IPS-18a (cell line): Measurements from ENCODE around the gene KRTAP10-1.
"Not testable (repeated sequence)": the region's sequence is repeated elsewhere in the genome, so short reads cannot be mapped to it uniquely, and the experiment has no call there.

ENCODE experiments used
- H3K27ac ChIP-seq: one replicate; pipeline ENCODE4 v1.5.1; 2013; ENCODE audit warnings: low read length
- H3K27me3 ChIP-seq: one replicate; pipeline ENCODE4 v1.6.1; 2013; ENCODE audit warnings: mild to moderate bottlenecking, low read length; ENCODE audit not compliant: control insufficient read depth, insufficient read depth
- H3K36me3 ChIP-seq: one replicate; pipeline ENCODE4 v1.6.1; 2013; ENCODE audit warnings: low read depth, low read length; ENCODE audit not compliant: control insufficient read depth
- H3K4me1 ChIP-seq: one replicate; pipeline ENCODE4 v1.6.1; 2013; ENCODE audit warnings: low read depth, low read length; ENCODE audit not compliant: control insufficient read depth
- H3K4me3 ChIP-seq: one replicate; pipeline ENCODE4 v1.5.1; 2013; ENCODE audit warnings: low read length
- H3K9ac ChIP-seq: one replicate; pipeline ENCODE4 v1.6.1; 2013; ENCODE audit warnings: mild to moderate bottlenecking, low read length, moderate library complexity
- H3K9me3 ChIP-seq: one replicate; pipeline ENCODE4 v1.6.1; 2013; ENCODE audit warnings: low read depth, low read length; ENCODE audit not compliant: control insufficient read depth

The KRTAP10-1 gene

GRCh38 chr21:44508426-44508710 lies 31.6 kb downstream of the KRTAP10-1 start:
- Histone ChIP-seq H3K36me3 (peaks cover 4% of the 10 kb centered on the region), H3K4me1 (no peaks in the 10 kb centered on the region), H3K27ac (no peak overlapping the region), H3K4me3 (no peak overlapping the region), H3K9me3 (no peaks in the 10 kb centered on the region), H3K9ac (no peak overlapping the region), H3K27me3 (no peaks in the 10 kb centered on the region)

GRCh38 chr21:44507673-44508425 lies 32.1 kb downstream of the KRTAP10-1 start:
- peaks cover 4% of the 10 kb centered on the region for H3K36me3 ChIP-seq
- no peaks in the 10 kb centered on the region for H3K27me3 ChIP-seq
- H3K4me1 ChIP-seq: no peaks in the 10 kb centered on the region
- H3K9me3 ChIP-seq: no peaks in the 10 kb centered on the region
- H3K9ac ChIP-seq: no peak overlapping the region
- no peak overlapping the region for H3K4me3 ChIP-seq
- H3K27ac ChIP-seq: no peak overlapping the region

- Histone ChIP-seq H3K27ac (no peak overlapping the region), H3K9ac (no peak overlapping the region), H3K4me1 (no peaks in the 10 kb centered on the region), H3K36me3 (peaks cover 4% of the 10 kb centered on the region), H3K27me3 (no peaks in the 10 kb centered on the region), H3K9me3 (no peaks in the 10 kb centered on the region), H3K4me3 (no peak overlapping the region)
Observed at GRCh38 chr21:44506279-44507255, 33.4 kb downstream of the KRTAP10-1 start.

- no peaks in the 10 kb centered on the region for H3K4me1 ChIP-seq
- no peaks in the 10 kb centered on the region for H3K27me3 ChIP-seq
- no peak overlapping the region for H3K27ac ChIP-seq
- no peak overlapping the region for H3K9ac ChIP-seq
- H3K9me3 ChIP-seq: no peaks in the 10 kb centered on the region
- H3K4me3 ChIP-seq: no peak overlapping the region
- H3K36me3 ChIP-seq: no peaks in the 10 kb centered on the region
Observed at GRCh38 chr21:44505673-44506278, 34.2 kb downstream of the KRTAP10-1 start.

- no peak overlapping the region for H3K4me3 ChIP-seq
- H3K36me3 ChIP-seq: no peaks in the 10 kb centered on the region
- no peaks in the 10 kb centered on the region for H3K4me1 ChIP-seq
- no peak overlapping the region for H3K9ac ChIP-seq
- H3K27me3 ChIP-seq: no peaks in the 10 kb centered on the region
- H3K27ac ChIP-seq: no peak overlapping the region
- no peaks in the 10 kb centered on the region for H3K9me3 ChIP-seq
Observed at GRCh38 chr21:44503901-44504399, 36.0 kb downstream of the KRTAP10-1 start.

- not testable (repeated sequence) for H3K9ac ChIP-seq, H3K27me3 ChIP-seq, H3K36me3 ChIP-seq, H3K9me3 ChIP-seq, H3K27ac ChIP-seq, H3K4me3 ChIP-seq, H3K4me1 ChIP-seq
Observed at GRCh38 chr21:44503006-44503889, 36.7 kb downstream of the KRTAP10-1 start.

GRCh38 chr21:44502171-44502958 lies 37.6 kb downstream of the KRTAP10-1 start:
- no peaks in the 10 kb centered on the region for H3K27me3 ChIP-seq
- H3K9me3 ChIP-seq: no peaks in the 10 kb centered on the region
- no peak overlapping the region for H3K27ac ChIP-seq
- peaks cover 11% of the 10 kb centered on the region for H3K4me1 ChIP-seq
- no peaks in the 10 kb centered on the region for H3K36me3 ChIP-seq
- no peak overlapping the region for H3K9ac ChIP-seq
- no peak overlapping the region for H3K4me3 ChIP-seq

GRCh38 chr21:44500111-44500510 lies 39.9 kb downstream of the KRTAP10-1 start:
- Histone ChIP-seq H3K9ac (no peak overlapping the region), H3K9me3 (no peaks in the 10 kb centered on the region), H3K4me1 (peaks cover 20% of the 10 kb centered on the region), H3K27me3 (no peaks in the 10 kb centered on the region), H3K4me3 (no peak overlapping the region), H3K27ac (no peak overlapping the region), H3K36me3 (no peaks in the 10 kb centered on the region)

- Histone ChIP-seq H3K4me3 (no peak overlapping the region), H3K36me3 (no peaks in the 10 kb centered on the region), H3K9me3 (no peaks in the 10 kb centered on the region), H3K9ac (no peak overlapping the region), H3K4me1 (peaks cover 20% of the 10 kb centered on the region), H3K27me3 (no peaks in the 10 kb centered on the region), H3K27ac (no peak overlapping the region)
Observed at GRCh38 chr21:44499631-44500030, 40.4 kb downstream of the KRTAP10-1 start.

- no peaks in the 10 kb centered on the region for H3K9me3 ChIP-seq
- no peaks in the 10 kb centered on the region for H3K36me3 ChIP-seq
- H3K27ac ChIP-seq: no peak overlapping the region
- no peaks in the 10 kb centered on the region for H3K27me3 ChIP-seq
- H3K4me1 ChIP-seq: peaks cover 20% of the 10 kb centered on the region
- no peak overlapping the region for H3K4me3 ChIP-seq
- no peak overlapping the region for H3K9ac ChIP-seq
Observed at GRCh38 chr21:44499211-44499560, 40.8 kb downstream of the KRTAP10-1 start.
